ENCODE measurements around the gene ERI3. TPM values are rescaled to one million over a fixed set of nuclear protein-coding genes. Genes with fewer than 3 reads are reported as not detected.

The ERI3 gene
- total and polyA plus RNA-seq, 9 of the 15 experiments (the other 6 are each of a cell fraction or from before 2014, with no cell fraction given) = 47.8 to 93.4 (median 67.2) TPM

DNA sequence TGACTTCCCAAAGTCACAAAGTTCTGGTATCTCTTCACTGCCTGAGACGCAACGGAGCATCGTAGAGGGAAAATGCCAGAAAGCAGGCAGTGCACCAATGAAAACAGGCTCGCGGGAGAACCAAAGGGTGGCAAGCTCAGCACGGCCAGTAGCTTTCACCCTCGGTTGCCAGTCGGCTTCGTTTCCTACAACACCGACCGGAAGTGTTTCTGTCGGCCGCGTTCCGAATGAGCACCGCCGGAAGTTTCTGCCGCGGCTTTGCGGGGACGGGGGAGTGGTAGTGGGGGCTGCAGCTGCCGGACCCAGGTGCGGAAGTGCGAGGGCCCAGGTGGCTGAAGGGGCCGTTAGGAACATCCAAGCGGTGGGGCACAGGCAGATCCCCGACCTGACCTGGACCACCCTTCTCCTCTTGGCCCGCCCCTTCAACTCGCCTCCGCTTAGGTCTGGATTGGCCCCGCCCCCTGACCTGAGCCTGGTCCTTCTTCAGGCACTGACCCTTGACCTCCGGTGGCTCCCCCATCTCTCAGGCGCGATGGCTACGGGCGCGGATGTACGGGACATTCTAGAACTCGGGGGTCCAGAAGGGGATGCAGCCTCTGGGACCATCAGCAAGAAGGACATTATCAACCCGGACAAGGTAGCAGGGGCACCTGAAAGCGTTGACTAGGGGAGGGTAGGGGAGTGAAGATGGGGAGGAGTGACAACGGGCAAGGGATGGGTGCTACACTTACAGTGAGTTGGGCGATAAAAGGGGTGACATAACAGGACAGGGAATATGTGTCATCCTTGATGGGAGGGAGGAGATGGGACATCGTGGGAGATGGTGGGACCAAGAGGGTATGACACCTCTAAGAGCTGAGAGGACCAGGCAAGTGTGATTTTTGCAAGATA is 141.6 kb downstream of the ERI3 start, which contains the start of gene DMAP1 (continued):
- TF ChIP-seq, protein P1, sequence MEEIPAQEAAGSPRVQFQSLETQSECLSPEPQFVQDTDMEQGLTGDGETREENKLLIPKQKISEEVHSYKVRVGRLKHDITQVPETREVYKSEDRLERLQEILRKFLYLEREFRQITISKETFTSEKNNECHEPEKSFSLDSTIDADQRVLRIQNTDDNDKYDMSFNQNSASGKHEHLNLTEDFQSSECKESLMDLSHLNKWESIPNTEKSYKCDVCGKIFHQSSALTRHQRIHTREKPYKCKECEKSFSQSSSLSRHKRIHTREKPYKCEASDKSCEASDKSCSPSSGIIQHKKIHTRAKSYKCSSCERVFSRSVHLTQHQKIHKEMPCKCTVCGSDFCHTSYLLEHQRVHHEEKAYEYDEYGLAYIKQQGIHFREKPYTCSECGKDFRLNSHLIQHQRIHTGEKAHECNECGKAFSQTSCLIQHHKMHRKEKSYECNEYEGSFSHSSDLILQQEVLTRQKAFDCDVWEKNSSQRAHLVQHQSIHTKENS (CRISPR knock-in tag; IDR thresholded peaks at IDR 0.05) = no peak
- TF ChIP-seq RCOR1 (IDR thresholded peaks at IDR 0.05; ENCODE audit: borderline replicate concordance in 1 of 2, low read depth in 2 of 2, low read length in 2 of 2) = peak in 1 of 2 experiments; percentile 83; a peak in 2 of 4 replicates
- no peak for TF ChIP-seq SRSF9 (IDR thresholded peaks at IDR 0.05; ENCODE audit: borderline replicate concordance, low read depth, low read length)
- peak; percentile 45; the same call in 1 of the 2 replicates for TF ChIP-seq DPF2 (IDR thresholded peaks at IDR 0.05)
- no peak for TF ChIP-seq MTA2 (IDR thresholded peaks at IDR 0.05; ENCODE audit: low read depth)
- TF ChIP-seq MECOM (CRISPR knock-in tag; IDR thresholded peaks at IDR 0.05) = 0 out of 2 replicates have a peak, but pooled peaks have one; percentile 58
- TF ChIP-seq, protein P2, sequence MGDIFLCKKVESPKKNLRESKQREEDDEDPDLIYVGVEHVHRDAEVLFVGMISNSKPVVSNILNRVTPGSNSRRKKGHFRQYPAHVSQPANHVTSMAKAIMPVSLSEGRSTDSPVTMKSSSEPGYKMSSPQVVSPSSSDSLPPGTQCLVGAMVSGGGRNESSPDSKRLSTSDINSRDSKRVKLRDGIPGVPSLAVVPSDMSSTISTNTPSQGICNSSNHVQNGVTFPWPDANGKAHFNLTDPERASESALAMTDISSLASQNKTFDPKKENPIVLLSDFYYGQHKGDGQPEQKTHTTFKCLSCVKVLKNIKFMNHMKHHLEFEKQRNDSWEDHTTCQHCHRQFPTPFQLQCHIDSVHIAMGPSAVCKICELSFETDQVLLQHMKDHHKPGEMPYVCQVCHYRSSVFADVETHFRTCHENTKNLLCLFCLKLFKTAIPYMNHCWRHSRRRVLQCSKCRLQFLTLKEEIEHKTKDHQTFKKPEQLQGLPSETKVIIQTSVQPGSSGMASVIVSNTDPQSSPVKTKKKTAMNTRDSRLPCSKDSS (IDR thresholded peaks at IDR 0.05; ENCODE audit: low read depth, partially characterized antibody) = no peak
- no peak for TF ChIP-seq ZNF212 (CRISPR knock-in tag; IDR thresholded peaks at IDR 0.05)
- no peak for TF ChIP-seq SMARCA4 (IDR thresholded peaks at IDR 0.05)
- peak; percentile 72; the same call in 1 of the 2 replicates for TF ChIP-seq RHOXF2B (CRISPR knock-in tag; conservative IDR thresholded peaks at IDR 0.05)
- TF ChIP-seq CC2D1A (IDR thresholded peaks at IDR 0.05) = peak; percentile 92
- peak; percentile 53 for TF ChIP-seq SAP30 (IDR thresholded peaks at IDR 0.05; ENCODE audit: borderline replicate concordance, insufficient read depth, low read depth, low read length, poor library complexity, severe bottlenecking)
- no peak for TF ChIP-seq SMAD2 (IDR thresholded peaks at IDR 0.05; ENCODE audit: low read depth, low read length)
- TF ChIP-seq ZFPM2 (CRISPR knock-in tag; IDR thresholded peaks at IDR 0.05) = no peak
- TF ChIP-seq GABPB2 (CRISPR knock-in tag; conservative IDR thresholded peaks at IDR 0.05) = peak; percentile 35; the same call in 1 of the 2 replicates
- peak; percentile 92; the same call in 1 of the 2 replicates for TF ChIP-seq HDGF (IDR thresholded peaks at IDR 0.05)
- TF ChIP-seq POLR2B (IDR thresholded peaks at IDR 0.05; ENCODE audit: low read depth, partially characterized antibody) = peak; percentile 37
- TF ChIP-seq KDM1A (IDR thresholded peaks at IDR 0.05) = peak in 1 of 2 experiments; percentile 50; a peak in 1 of 4 replicates
- no peak for TF ChIP-seq KHSRP (IDR thresholded peaks at IDR 0.05)
- TF ChIP-seq, protein P3, sequence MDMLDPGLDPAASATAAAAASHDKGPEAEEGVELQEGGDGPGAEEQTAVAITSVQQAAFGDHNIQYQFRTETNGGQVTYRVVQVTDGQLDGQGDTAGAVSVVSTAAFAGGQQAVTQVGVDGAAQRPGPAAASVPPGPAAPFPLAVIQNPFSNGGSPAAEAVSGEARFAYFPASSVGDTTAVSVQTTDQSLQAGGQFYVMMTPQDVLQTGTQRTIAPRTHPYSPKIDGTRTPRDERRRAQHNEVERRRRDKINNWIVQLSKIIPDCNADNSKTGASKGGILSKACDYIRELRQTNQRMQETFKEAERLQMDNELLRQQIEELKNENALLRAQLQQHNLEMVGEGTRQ (CRISPR knock-in tag; IDR thresholded peaks at IDR 0.05) = no peak
- peak; percentile 74 for TF ChIP-seq RBFOX2 (IDR thresholded peaks at IDR 0.05; ENCODE audit: low read depth, low read length)
- TF ChIP-seq ZNF707 (CRISPR knock-in tag; conservative IDR thresholded peaks at IDR 0.05) = peak; percentile 72
- TF ChIP-seq TEAD1 (CRISPR knock-in tag; IDR thresholded peaks at IDR 0.05) = peak; percentile 81 to 93; a peak in 3 of 4 replicates
- no peak for TF ChIP-seq SMARCE1 (IDR thresholded peaks at IDR 0.05)
- TF ChIP-seq ZNF717 (CRISPR knock-in tag; IDR thresholded peaks at IDR 0.05) = 0 out of 2 replicates have a peak, but pooled peaks have one; percentile 15
- no peak for TF ChIP-seq ZBTB1 (CRISPR knock-in tag; IDR thresholded peaks at IDR 0.05; ENCODE audit: borderline replicate concordance, low read depth)
